ENCODE data around the gene LLGL1.

GRCh38 chr17:18253947-18254821 is 28.7 kb downstream of the LLGL1 start:
- TF ChIP-seq CTCF (IDR thresholded peaks at IDR 0.05; ENCODE audit: low read length) (no peak), EZH2 (IDR thresholded peaks at IDR 0.05; ENCODE audit: borderline replicate concordance, low read length) (no peak)
